Fibroblast of upper back skin (primary cell): Measurements from ENCODE around the gene DOCK7.
A peak's percentile ranks its signal among the peaks of the same experiment; 100 is the strongest.
"Not testable (repeated sequence)": the region's sequence is repeated elsewhere in the genome, so short reads cannot be mapped to it uniquely, and the experiment has no call there.

Experiments
- DNase-seq: peaks from one replicate; pipeline ENCODE4 v3.0.0-alpha.2; 2013

Gene DOCK7

GRCh38 chr1:62529227-62529626 is 159.0 kb downstream of the DOCK7 start:
- no peak for DNase-seq

GRCh38 chr1:62528015-62528414 is 160.2 kb downstream of the DOCK7 start:
- DNase-seq: no peak

GRCh38 chr1:62527346-62527745 is 160.8 kb downstream of the DOCK7 start:
- not testable (repeated sequence) for DNase-seq

GRCh38 chr1:62523860-62524259 is 164.3 kb downstream of the DOCK7 start:
- DNase-seq: no peak

- no peak for DNase-seq
These were observed 171.6 kb downstream of the DOCK7 start for GRCh38 chr1:62516600-62516999.

GRCh38 chr1:62514746-62515423 is 173.3 kb downstream of the DOCK7 start:
- peak; percentile 8 for DNase-seq

- DNase-seq: no peak
These were observed 175.2 kb downstream of the DOCK7 start for GRCh38 chr1:62513013-62513412.

GRCh38 chr1:62509028-62509427 is 179.2 kb downstream of the DOCK7 start:
- no peak for DNase-seq

- peak; percentile 41 for DNase-seq
These were observed 179.9 kb downstream of the DOCK7 start for GRCh38 chr1:62508187-62508758.

GRCh38 chr1:62500210-62500609 is 188.0 kb downstream of the DOCK7 start:
- no peak for DNase-seq

- DNase-seq: no peak
These were observed 194.0 kb downstream of the DOCK7 start for GRCh38 chr1:62494137-62494536.

- DNase-seq: no peak
These were observed 194.5 kb downstream of the DOCK7 start for GRCh38 chr1:62493656-62494055.

GRCh38 chr1:62492521-62492920 is 195.7 kb downstream of the DOCK7 start:
- no peak for DNase-seq

- DNase-seq: no peak
These were observed 200.2 kb downstream of the DOCK7 start for GRCh38 chr1:62487956-62488355.

- DNase-seq: no peak
These were observed 203.2 kb downstream of the DOCK7 start for GRCh38 chr1:62484824-62485468.

- no peak for DNase-seq
These were observed 206.5 kb downstream of the DOCK7 start for GRCh38 chr1:62481681-62482080.

GRCh38 chr1:62476525-62477219 is 211.5 kb downstream of the DOCK7 start:
- no peak for DNase-seq

GRCh38 chr1:62467092-62467491 is 221.1 kb downstream of the DOCK7 start:
- peak; percentile 51 for DNase-seq

GRCh38 chr1:62462370-62462769 is 225.8 kb downstream of the DOCK7 start:
- peak; percentile 58 for DNase-seq

GRCh38 chr1:62457955-62458354 is 230.2 kb downstream of the DOCK7 start:
- DNase-seq: no peak

- DNase-seq: no peak
These were observed 235.2 kb downstream of the DOCK7 start for GRCh38 chr1:62452951-62453350.

- DNase-seq: no peak
These were observed 237.9 kb downstream of the DOCK7 start for GRCh38 chr1:62450301-62450700.

- DNase-seq: no peak
These were observed 239.8 kb downstream of the DOCK7 start for GRCh38 chr1:62448221-62448933.
